Breast epithelium (tissue), 3 donors: Measurements from ENCODE around the gene GPATCH2.

ENCODE experiments used
- CTCF ChIP-seq, 3 donors: fragments of 450-650 bp; IDR thresholded peaks; one replicate each; pipeline ENCODE4 v1.5.1; 2016 to 2017; ENCODE audit warnings: antibody characterized with exemption in 3 of 3, mild to moderate bottlenecking in 3 of 3, moderate library complexity in 3 of 3
- POLR2A ChIP-seq: fragments of 450-650 bp; IDR thresholded peaks from one replicate; pipeline ENCODE4 v1.6.1; 2016; ENCODE audit warnings: antibody characterized with exemption, mild to moderate bottlenecking, moderate library complexity
- POLR2AphosphoS5 ChIP-seq, 3 donors: sonication (generic); formaldehyde crosslinking; IDR thresholded peaks; one replicate each; pipeline ENCODE4 v1.6.1; 2017; ENCODE audit warnings: antibody characterized with exemption in 3 of 3

- TF ChIP-seq POLR2A (no peak), CTCF (IDR thresholded peaks at IDR 0.05) (no peak), POLR2AphosphoS5 (IDR thresholded peaks at IDR 0.05) (no peak)
Observed at GRCh38 chr1:217552339-217552951, 78.4 kb downstream of the GPATCH2 start.
